Spinal cord (tissue), 4 donors: ENCODE data around the gene MAP1S. TPM values are rescaled to one million over a fixed set of nuclear protein-coding genes. Genes with fewer than 3 reads are reported as not detected.

Source experiments
- polyA plus RNA-seq, 2 donors: library from polyadenylated mRNA; unstranded; fragments of 120-200 nt; gene quantifications; one replicate each; pipeline ENCODE4 v1.2.1, GENCODE V29; 2013; ENCODE audit not compliant: insufficient read length in 2 of 2
- total RNA-seq, 2 donors: library from RNA; depleted of rRNA in 1 of 2; stranded (reverse); fragments of 120-200 nt in 1 of 2; fragments of >200 nt in 1 of 2; gene quantifications; one replicate each; pipeline versions ENCODE4 v1.2.3 to v1.2.4, GENCODE V29; 2013 to 2014

MAP1S gene
- total and polyA plus RNA-seq, 4 donors, result 16.6 to 64.4 (median 43.5) TPM

Other genes with a start within 250 kb of the MAP1S start
- gene SLC27A1, start 249.0 kb upstream of the MAP1S start, total RNA-seq, result 10 to 100 TPM; 15.6 to 24.1 TPM
- gene SLC27A1, start 249.0 kb upstream of the MAP1S start, polyA plus RNA-seq, result 10 to 100 TPM; 32.1 to 47.5 TPM
- gene PGLS, start 207.8 kb upstream of the MAP1S start, total RNA-seq, result 10 to 100 TPM; 23.9 to 91.9 TPM
- 10 to 100 TPM; 99.4 to 99.8 TPM for gene PGLS, start 207.8 kb upstream of the MAP1S start, polyA plus RNA-seq
- gene COLGALT1, start 163.8 kb upstream of the MAP1S start, total RNA-seq, result 10 to 100 TPM; 24.3 to 41.0 TPM
- gene COLGALT1, start 163.8 kb upstream of the MAP1S start, polyA plus RNA-seq, result 10 to 100 TPM; 38.6 to 64.5 TPM
- gene UNC13A, start 31.1 kb upstream of the MAP1S start, total RNA-seq, result 10 to 100 TPM; 11.2 to 33.6 TPM
- gene UNC13A, start 31.1 kb upstream of the MAP1S start, polyA plus RNA-seq, result 10 to 100 TPM; 47.3 to 57.4 TPM
- gene FCHO1, start 32.0 kb downstream of the MAP1S start, total RNA-seq, result 10 to 100 TPM in 1 of 2 donors, 1 to 10 TPM in 1; 6.8 to 13.3 TPM
- gene FCHO1, start 32.0 kb downstream of the MAP1S start, polyA plus RNA-seq, result 10 to 100 TPM; 29.8 to 41.9 TPM
- not detected for gene B3GNT3, start 75.7 kb downstream of the MAP1S start, total RNA-seq
- under 1 TPM; 0.11 to 0.12 TPM for gene B3GNT3, start 75.7 kb downstream of the MAP1S start, polyA plus RNA-seq
- gene INSL3, start 102.0 kb downstream of the MAP1S start, total RNA-seq, result not detected
- under 1 TPM; 0.48 to 0.63 TPM for gene INSL3, start 102.0 kb downstream of the MAP1S start, polyA plus RNA-seq
- gene JAK3, start 128.5 kb downstream of the MAP1S start, total RNA-seq, result 1 to 10 TPM; 2.8 to 4.3 TPM
- 1 to 10 TPM; 4.2 to 5.0 TPM for gene JAK3, start 128.5 kb downstream of the MAP1S start, polyA plus RNA-seq
- 1,000 to 10,000 TPM in 1 of 2 donors, 100 to 1,000 TPM in 1; 422 to 1,388 TPM for gene RPL18A, start 140.4 kb downstream of the MAP1S start, total RNA-seq
- 100 to 1,000 TPM; 927 to 972 TPM for gene RPL18A, start 140.4 kb downstream of the MAP1S start, polyA plus RNA-seq
- gene SLC5A5, start 152.5 kb downstream of the MAP1S start, total RNA-seq, result 100 to 1,000 TPM in 1 of 2 donors, 1 to 10 TPM in 1; 6.8 to 104 TPM
- gene SLC5A5, start 152.5 kb downstream of the MAP1S start, polyA plus RNA-seq, result 10 to 100 TPM in 1 of 2 donors, under 1 TPM in 1; 0.10 to 13.5 TPM
- 10 to 100 TPM; 24.5 to 28.4 TPM for gene CCDC124, start 213.5 kb downstream of the MAP1S start, total RNA-seq
- gene CCDC124, start 213.5 kb downstream of the MAP1S start, polyA plus RNA-seq, result 100 to 1,000 TPM; 139 to 142 TPM
- gene KCNN1, start 247.6 kb downstream of the MAP1S start, total RNA-seq, result 10 to 100 TPM in 1 of 2 donors, 1 to 10 TPM in 1; 7.3 to 14.0 TPM
- 10 to 100 TPM; 40.3 to 45.1 TPM for gene KCNN1, start 247.6 kb downstream of the MAP1S start, polyA plus RNA-seq